K562 (cell line): Measurements from ENCODE around the gene OR2D2. TPM values are rescaled to one million over a fixed set of nuclear protein-coding genes. Genes with fewer than 3 reads are reported as not detected.

Experiments used
- ATAC-seq: fragments of 200-7000 bp; cut with Tn5 transposase; 3 replicates; pipeline ENCODE4 v1.9.1; 2020; ENCODE audit warnings: moderate library complexity
- BruUV-seq: library from RNA; stranded (reverse); fragments of 400-500 nt; replicated peaks from 2 replicates; lab custom pipeline; 2021; lab: Mats Ljungman, UMichigan
- CTCF ChIA-PET: fragments of 300-600 bp; formaldehyde crosslinking; extraction: SDS; loops from one replicate; lab custom pipeline; 2021; ENCODE audit warnings: low intra/inter-chr PET ratio; lab: Yijun Ruan, JAX
- POLR2A ChIA-PET: fragments of 300-600, 350-650 bp; sonication (Branson Sonifier 250); formaldehyde crosslinking; extraction: SDS; loops from one replicate; lab custom pipeline; 2021; ENCODE audit warnings: antibody characterized with exemption, inconsistent platforms; lab: Yijun Ruan, JAX
- DNase-seq, 4 experiments: peaks; one replicate each; pipeline versions ENCODE4 v3.0.0 to v3.0.0-alpha.2; 2011 to 2018; ENCODE audit warnings: low spot score in 3 of 4, mixed read lengths in 3 of 4; ENCODE audit errors: extremely low read depth in 1 of 4
- FAIRE-seq: peaks from 2 replicates; lab custom pipeline; 2011; peaks lifted over from hg19 to GRCh38; lab: Jason Lieb, UNC
- H2AFZ ChIP-seq: 2 replicates; pipeline ENCODE4 v1.6.0; 2011; ENCODE audit warnings: low read depth, low read length, control low read depth, inconsistent platforms
- H3K27ac ChIP-seq: fragments of 200-600 bp; 3 replicates; pipeline ENCODE4 v1.8.0; 2011; ENCODE audit warnings: low read depth, mild to moderate bottlenecking, control low read depth, inconsistent platforms, low read length, moderate library complexity, mixed read lengths; ENCODE audit errors: extremely low read depth
- H3K27me3 ChIP-seq, 2 experiments: fragments of 300-600 bp in 1 of 2; 2 replicates in 1 of 2; 3 replicates in 1 of 2; pipeline versions ENCODE4 v1.6.0 to v1.8.0; 2011; ENCODE audit warnings: inconsistent platforms in 2 of 2, low read length in 2 of 2, mild to moderate bottlenecking in 1 of 2, mixed read lengths in 1 of 2, moderate library complexity in 1 of 2; ENCODE audit not compliant: control insufficient read depth in 2 of 2, insufficient read depth in 2 of 2
- H3K36me3 ChIP-seq: fragments of 300-600 bp; 3 replicates; pipeline ENCODE4 v1.8.0; 2011; ENCODE audit warnings: mild to moderate bottlenecking, low read length, inconsistent platforms; ENCODE audit not compliant: control insufficient read depth, insufficient read depth
- H3K4me1 ChIP-seq, 2 experiments: fragments of 200-600 bp in 1 of 2; replicated peaks in 1 of 2; 2 replicates in 1 of 2; 3 replicates in 1 of 2; pipeline versions ENCODE4 v1.5.1 to v1.8.0; 2011; ENCODE audit warnings: inconsistent platforms in 2 of 2, low read length in 2 of 2, mild to moderate bottlenecking in 1 of 2, mixed read lengths in 1 of 2, moderate library complexity in 1 of 2; ENCODE audit not compliant: control insufficient read depth in 2 of 2, insufficient read depth in 2 of 2
- H3K4me2 ChIP-seq: 2 replicates; pipeline ENCODE4 v1.6.1; 2011; ENCODE audit warnings: low read length, control low read depth, inconsistent platforms, mixed read lengths; ENCODE audit not compliant: insufficient read depth
- H3K4me3 ChIP-seq: fragments of 200-600 bp; sonication (generic), shearing (Covaris generic); 2 replicates; pipeline ENCODE4 v1.5.1; 2016; ENCODE audit warnings: control low read depth, inconsistent platforms
- H3K79me2 ChIP-seq: fragments of 200-600 bp; 3 replicates; pipeline ENCODE4 v1.8.0; 2011; ENCODE audit warnings: low read length, inconsistent platforms; ENCODE audit not compliant: control insufficient read depth, insufficient read depth
- H3K9ac ChIP-seq, 2 experiments: 2 replicates each; pipeline versions ENCODE4 v1.6.0 to v1.6.1; 2011; ENCODE audit warnings: low read depth in 2 of 2, low read length in 2 of 2, control low read depth in 1 of 2, inconsistent platforms in 1 of 2, mild to moderate bottlenecking in 1 of 2, mixed read lengths in 1 of 2; ENCODE audit not compliant: insufficient read depth in 1 of 2
- H3K9me1 ChIP-seq: one replicate; pipeline ENCODE4 v1.6.0; 2011; ENCODE audit warnings: inconsistent platforms, mild to moderate bottlenecking, low read length, moderate library complexity; ENCODE audit not compliant: control insufficient read depth, insufficient read depth
- H3K9me3 ChIP-seq: replicated peaks from 2 replicates; pipeline ENCODE4 v1.5.1; 2011; ENCODE audit warnings: low read depth, low read length, inconsistent platforms; ENCODE audit not compliant: control insufficient read depth, insufficient read depth
- H4K20me1 ChIP-seq: replicated peaks from 2 replicates; pipeline ENCODE4 v1.6.1; 2011; ENCODE audit warnings: low read length, inconsistent platforms, mixed read lengths; ENCODE audit not compliant: control insufficient read depth, insufficient read depth
- BRF1 ChIP-seq: IDR thresholded peaks from 3 replicates; pipeline ENCODE4 v1.6.1; 2011; ENCODE audit warnings: borderline replicate concordance, mild to moderate bottlenecking; ENCODE audit not compliant: insufficient read length; ENCODE audit errors: extremely low read depth
- C11orf30 ChIP-seq: fragments of 450-650 bp; IDR thresholded peaks from 2 replicates; pipeline ENCODE4 v1.6.1; 2016; ENCODE audit warnings: low read depth, mild to moderate bottlenecking
- CBX3 ChIP-seq, 2 experiments: IDR thresholded peaks; 1 replicate in 1 of 2; 2 replicates in 1 of 2; pipeline ENCODE4 v1.6.1; 2012; ENCODE audit warnings: inconsistent platforms in 2 of 2, low read length in 2 of 2, borderline replicate concordance in 1 of 2, control low read depth in 1 of 2
- CCAR2 ChIP-seq: fragments of 200-400 bp; formaldehyde crosslinking; IDR thresholded peaks from 2 replicates; pipeline ENCODE4 v1.6.1; 2017; ENCODE audit warnings: mild to moderate bottlenecking, low read depth, low read length
- CHCHD3 ChIP-seq: fragments of 250-450 bp; sonication (Bioruptor Pico); IDR thresholded peaks from 2 replicates; pipeline ENCODE4 v2.1.2; 2022; ENCODE audit warnings: mild to moderate bottlenecking
- ETV1 ChIP-seq: fragments of 450-650 bp; conservative IDR thresholded peaks from 2 replicates; pipeline ENCODE4 v1.6.1; 2016; ENCODE audit warnings: missing genetic modification characterization, control low read depth, low read depth, missing compliant biosample characterization
- FOXK2 ChIP-seq, 2 experiments: fragments of 450-650 bp; IDR thresholded peaks in 1 of 2; conservative IDR thresholded peaks in 1 of 2; 2 replicates each; pipeline ENCODE4 v1.6.1; 2016; ENCODE audit warnings: low read depth in 2 of 2, mild to moderate bottlenecking in 1 of 2
- HNRNPUL1 ChIP-seq: fragments of 200-400 bp; formaldehyde crosslinking; IDR thresholded peaks from 2 replicates; pipeline ENCODE4 v1.6.1; 2017; ENCODE audit warnings: low read length
- IFI16 ChIP-seq: fragments of 250-450 bp; sonication (Bioruptor Pico); IDR thresholded peaks from 2 replicates; pipeline ENCODE4 v2.1.2; 2022; ENCODE audit warnings: mild to moderate bottlenecking, inconsistent platforms
- JUN ChIP-seq, 2 experiments: sonication (generic) in 1 of 2; formaldehyde crosslinking in 1 of 2; IDR thresholded peaks; 2 replicates each; pipeline versions ENCODE4 v1.6.1 to v1.8.0; 2012 to 2022; ENCODE audit warnings: borderline replicate concordance in 2 of 2, mild to moderate bottlenecking in 2 of 2, improper control_type of control experiment in 1 of 2, low read depth in 1 of 2, low read length in 1 of 2, missing genetic modification reagents in 1 of 2
- MIER1 ChIP-seq: fragments of 450-650 bp; IDR thresholded peaks from 2 replicates; pipeline ENCODE4 v1.6.1; 2016; ENCODE audit warnings: antibody characterized with exemption, mild to moderate bottlenecking, low read depth
- PRMT5 ChIP-seq: sonication (generic); formaldehyde crosslinking; IDR thresholded peaks from 2 replicates; pipeline ENCODE4 v1.5.0; 2020; ENCODE audit warnings: missing genetic modification reagents
- RB1 ChIP-seq: fragments of 450-650 bp; IDR thresholded peaks from 2 replicates; pipeline ENCODE4 v1.6.1; 2017; ENCODE audit warnings: low read depth, mild to moderate bottlenecking
- SMC3 ChIP-seq: conservative IDR thresholded peaks from 2 replicates; pipeline ENCODE4 v1.6.1; 2011; ENCODE audit warnings: low read depth, low read length, improper control_type of control experiment; ENCODE audit not compliant: insufficient read depth
- TCF7 ChIP-seq: sonication (generic); IDR thresholded peaks from 2 replicates; pipeline ENCODE4 v1.6.1; 2016; ENCODE audit warnings: antibody characterized with exemption, borderline replicate concordance
- ZFX ChIP-seq: sonication (generic); formaldehyde crosslinking; IDR thresholded peaks from 2 replicates; pipeline ENCODE4 v1.8.0; 2022; ENCODE audit warnings: mild to moderate bottlenecking, missing genetic modification reagents, moderate library complexity
- WGBS: fragments of 100-300 bp; shearing (Covaris generic); methylation state at CpG from one replicate; pipeline ENCODE4 v1.1.6; 2016; ENCODE audit warnings: low coverage, mixed read lengths; ENCODE audit not compliant: insufficient coverage; ENCODE audit errors: missing lambda C conversion rate; 5-methylcytosine and 5-hydroxymethylcytosine counted together
- in situ Hi-C: fragments of 300-500 bp; cut with MboI; formaldehyde crosslinking; loops from 4 replicates; pipeline ENCODE4 v1.15.0; 2018; ENCODE audit warnings: inconsistent platforms, mixed read lengths
- intact Hi-C: fragments of 100-400 bp; cut with micrococcal nuclease; formaldehyde crosslinking; loops from 2 replicates; pipeline ENCODE4 v1.14.2; 2022
- polyA plus RNA-seq, 8 experiments: library from polyadenylated mRNA; depleted of rRNA in 4 of 8; stranded (reverse) in 5 of 8; unstranded in 3 of 8; fragments of >200 nt; fragmentation: Nextera tagmentation in 2 of 8; fragmentation: Illumina TruSeq in 1 of 8; extraction: Ambion mirVana in 2 of 8; extraction: Trizol in 1 of 8; gene quantifications; 2 replicates each; pipeline versions ENCODE4 v1.2.1 to v1.2.3, GENCODE V29; 2011 to 2014; ENCODE audit warnings: inconsistent platforms in 1 of 8, missing spikeins in 1 of 8
- total RNA-seq, 7 experiments: library from RNA; depleted of rRNA in 6 of 7; stranded (reverse); fragments of >200 nt in 6 of 7; fragmentation: Illumina TruSeq in 2 of 7; extraction: Trizol in 2 of 7; gene quantifications; 2 replicates each; pipeline versions ENCODE4 v1.2.1 to v1.2.3, GENCODE V29; 2011 to 2021; ENCODE audit warnings: low replicate concordance in 1 of 7
- TF ChIP-seq, protein P1 (sequence below): sonication (generic); formaldehyde crosslinking; IDR thresholded peaks from 2 replicates; pipeline ENCODE4 v1.8.0; 2022; ENCODE audit warnings: mild to moderate bottlenecking, missing genetic modification reagents
- TF ChIP-seq, protein P2 (sequence below): sonication (generic); formaldehyde crosslinking; IDR thresholded peaks from 2 replicates; pipeline ENCODE4 v1.8.0; 2023; ENCODE audit warnings: mild to moderate bottlenecking, missing genetic modification reagents

The OR2D2 gene
- total and polyA plus RNA-seq, 9 of the 15 experiments (the other 6 are each of a cell fraction or from before 2014, with no cell fraction given): 0.10 to 1.0 (median 0.57) TPM; not detected in 2

DNA sequence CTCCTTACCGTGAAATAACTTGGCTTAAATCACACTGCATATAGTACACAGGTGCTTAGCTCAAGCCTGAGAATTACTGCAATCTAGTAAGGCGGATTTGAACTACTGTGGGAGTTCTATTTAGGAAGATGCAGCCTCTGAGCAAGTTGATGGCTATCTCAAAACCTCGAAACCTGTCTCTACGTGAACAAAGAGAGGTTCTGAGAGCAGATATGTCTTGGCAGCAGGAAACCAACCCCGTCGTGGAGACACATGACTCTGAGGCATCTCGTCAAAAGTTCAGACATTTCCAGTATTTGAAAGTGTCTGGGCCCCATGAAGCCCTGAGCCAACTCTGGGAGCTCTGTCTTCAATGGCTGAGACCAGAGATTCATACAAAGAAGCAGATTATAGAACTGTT lies 39.8 kb upstream of the OR2D2 start:
- DNase-seq: no peak
- peaks cover 28% of the 10 kb centered on the region for H3K79me2 ChIP-seq
- no peak overlapping the region for H3K9ac ChIP-seq
- no TSS peak for BruUV-seq
- no peaks in the 10 kb centered on the region for H4K20me1 ChIP-seq
- H3K4me2 ChIP-seq: no peak overlapping the region
- no peak overlapping the region for H3K4me3 ChIP-seq
- intact Hi-C loops (no loop called here), in situ Hi-C loops (no loop called here)
- no peaks in the 10 kb centered on the region for H3K9me3 ChIP-seq
- no peak for TF ChIP-seq IFI16 (CRISPR knock-in tag)
- no peak for TF ChIP-seq FOXK2 (conservative IDR thresholded peaks at IDR 0.05 in 1 of 2, IDR thresholded peaks at IDR 0.05 in 1 of 2; ENCODE audit: low read depth in 2 of 2)
- no peak for TF ChIP-seq ETV1 (tag)
- no peak for TF ChIP-seq BRF1
- no peak for TF ChIP-seq CCAR2
- TF ChIP-seq, protein P1, sequence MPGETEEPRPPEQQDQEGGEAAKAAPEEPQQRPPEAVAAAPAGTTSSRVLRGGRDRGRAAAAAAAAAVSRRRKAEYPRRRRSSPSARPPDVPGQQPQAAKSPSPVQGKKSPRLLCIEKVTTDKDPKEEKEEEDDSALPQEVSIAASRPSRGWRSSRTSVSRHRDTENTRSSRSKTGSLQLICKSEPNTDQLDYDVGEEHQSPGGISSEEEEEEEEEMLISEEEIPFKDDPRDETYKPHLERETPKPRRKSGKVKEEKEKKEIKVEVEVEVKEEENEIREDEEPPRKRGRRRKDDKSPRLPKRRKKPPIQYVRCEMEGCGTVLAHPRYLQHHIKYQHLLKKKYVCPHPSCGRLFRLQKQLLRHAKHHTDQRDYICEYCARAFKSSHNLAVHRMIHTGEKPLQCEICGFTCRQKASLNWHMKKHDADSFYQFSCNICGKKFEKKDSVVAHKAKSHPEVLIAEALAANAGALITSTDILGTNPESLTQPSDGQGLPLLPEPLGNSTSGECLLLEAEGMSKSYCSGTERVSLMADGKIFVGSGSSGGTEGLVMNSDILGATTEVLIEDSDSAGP (CRISPR knock-in tag): no peak
- no peak for TF ChIP-seq ZFX
- no peak for TF ChIP-seq JUN (IDR thresholded peaks at IDR 0.05; ENCODE audit: borderline replicate concordance, low read depth, low read length)
- no peak for TF ChIP-seq JUN (CRISPR knock-in tag; IDR thresholded peaks at IDR 0.05; ENCODE audit: borderline replicate concordance)
- TF ChIP-seq C11orf30: no peak
- TF ChIP-seq HNRNPUL1: no peak
- TF ChIP-seq RB1: no peak
- no peak for TF ChIP-seq TCF7
- no peak for TF ChIP-seq CBX3 (IDR thresholded peaks at IDR 0.05; ENCODE audit: borderline replicate concordance in 1 of 2, low read length in 2 of 2)
- TF ChIP-seq PRMT5: no peak
- no peak for TF ChIP-seq MIER1
- TF ChIP-seq, protein P2, sequence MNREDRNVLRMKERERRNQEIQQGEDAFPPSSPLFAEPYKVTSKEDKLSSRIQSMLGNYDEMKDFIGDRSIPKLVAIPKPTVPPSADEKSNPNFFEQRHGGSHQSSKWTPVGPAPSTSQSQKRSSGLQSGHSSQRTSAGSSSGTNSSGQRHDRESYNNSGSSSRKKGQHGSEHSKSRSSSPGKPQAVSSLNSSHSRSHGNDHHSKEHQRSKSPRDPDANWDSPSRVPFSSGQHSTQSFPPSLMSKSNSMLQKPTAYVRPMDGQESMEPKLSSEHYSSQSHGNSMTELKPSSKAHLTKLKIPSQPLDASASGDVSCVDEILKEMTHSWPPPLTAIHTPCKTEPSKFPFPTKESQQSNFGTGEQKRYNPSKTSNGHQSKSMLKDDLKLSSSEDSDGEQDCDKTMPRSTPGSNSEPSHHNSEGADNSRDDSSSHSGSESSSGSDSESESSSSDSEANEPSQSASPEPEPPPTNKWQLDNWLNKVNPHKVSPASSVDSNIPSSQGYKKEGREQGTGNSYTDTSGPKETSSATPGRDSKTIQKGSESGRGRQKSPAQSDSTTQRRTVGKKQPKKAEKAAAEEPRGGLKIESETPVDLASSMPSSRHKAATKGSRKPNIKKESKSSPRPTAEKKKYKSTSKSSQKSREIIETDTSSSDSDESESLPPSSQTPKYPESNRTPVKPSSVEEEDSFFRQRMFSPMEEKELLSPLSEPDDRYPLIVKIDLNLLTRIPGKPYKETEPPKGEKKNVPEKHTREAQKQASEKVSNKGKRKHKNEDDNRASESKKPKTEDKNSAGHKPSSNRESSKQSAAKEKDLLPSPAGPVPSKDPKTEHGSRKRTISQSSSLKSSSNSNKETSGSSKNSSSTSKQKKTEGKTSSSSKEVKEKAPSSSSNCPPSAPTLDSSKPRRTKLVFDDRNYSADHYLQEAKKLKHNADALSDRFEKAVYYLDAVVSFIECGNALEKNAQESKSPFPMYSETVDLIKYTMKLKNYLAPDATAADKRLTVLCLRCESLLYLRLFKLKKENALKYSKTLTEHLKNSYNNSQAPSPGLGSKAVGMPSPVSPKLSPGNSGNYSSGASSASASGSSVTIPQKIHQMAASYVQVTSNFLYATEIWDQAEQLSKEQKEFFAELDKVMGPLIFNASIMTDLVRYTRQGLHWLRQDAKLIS (CRISPR knock-in tag): no peak
- TF ChIP-seq CHCHD3: no peak
- no peak for TF ChIP-seq SMC3
- H3K27ac ChIP-seq: no peak overlapping the region
- no peaks in the 10 kb centered on the region for H3K27me3 ChIP-seq
- 65% methylated on average over 7 of the region's 7 CpGs for WGBS
- ChIA-PET CTCF (no interaction called here), POLR2A (no interaction called here)
- H2AFZ ChIP-seq: no peak overlapping the region
- H3K36me3 ChIP-seq: peaks cover 71% of the 10 kb centered on the region
- ATAC-seq: no peak
- FAIRE-seq: no peak
- no peaks in the 10 kb centered on the region for H3K4me1 ChIP-seq
- H3K9me1 ChIP-seq: no peaks in the 10 kb centered on the region
